ENCODE results near the gene BCLAF1.

The BCLAF1 gene

DNA sequence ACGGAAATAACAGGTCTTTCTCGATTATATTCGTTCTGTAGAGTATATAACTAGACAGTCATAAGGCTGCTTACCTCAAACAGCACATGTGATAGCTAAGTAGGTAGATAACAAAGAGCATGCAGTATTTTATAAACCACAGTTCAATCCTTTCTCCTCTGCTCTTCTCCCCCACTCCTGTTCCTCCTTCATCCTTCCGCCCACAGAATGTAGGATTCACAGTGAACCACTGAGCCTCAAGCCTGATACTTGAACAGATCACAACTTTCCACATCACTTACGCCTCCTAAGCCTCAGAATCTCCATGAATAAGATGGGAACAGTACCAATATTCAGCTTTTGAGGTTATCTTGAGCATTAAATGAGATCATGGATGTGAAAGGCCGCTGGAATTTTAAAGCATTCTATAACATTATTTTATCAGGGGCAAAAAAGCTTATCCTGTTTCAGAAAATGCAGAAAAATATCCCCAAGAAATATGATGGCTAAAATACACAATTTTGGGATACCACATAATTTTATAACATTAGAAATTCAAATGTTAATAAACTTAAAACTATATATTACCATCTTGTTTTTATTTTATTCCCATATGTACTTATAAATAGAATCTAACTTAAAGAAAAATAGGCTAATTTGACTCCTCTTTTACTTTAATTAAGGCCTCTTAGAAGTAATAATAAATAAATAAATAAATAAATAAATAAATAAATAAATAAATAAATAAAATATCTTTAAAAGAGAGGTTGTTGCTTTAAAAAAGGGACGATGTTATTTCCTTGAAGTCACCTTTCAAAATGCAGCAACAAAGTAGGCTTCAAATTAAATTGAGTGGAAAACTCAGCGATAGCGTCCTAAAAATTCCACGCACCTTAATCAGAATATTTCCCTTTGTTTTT lies 72.9 kb downstream of the BCLAF1 start:
- no peak overlapping the region for H4K8ac ChIP-seq (ENCODE audit: low read depth, low read length)
- H3K79me2 ChIP-seq (ENCODE audit: control insufficient read depth, insufficient read depth, low read length, poor library complexity), result no peaks in the 10 kb centered on the region
- DNase-seq, result no peak
- H3K9ac ChIP-seq (ENCODE audit: low read length), result no peak overlapping the region
- no peak overlapping the region for H3K4me3 ChIP-seq (ENCODE audit: low read depth, low read length)
- H3K4ac ChIP-seq (ENCODE audit: low read depth, low read length), result no peak overlapping the region
- H2BK5ac ChIP-seq (ENCODE audit: low read depth, low read length, poor library complexity), result no peak overlapping the region
- no peak overlapping the region for H3K18ac ChIP-seq (ENCODE audit: low read length)
- no peak overlapping the region for H4K12ac ChIP-seq (ENCODE audit: low read depth, low read length)
- no peak overlapping the region for H2AK5ac ChIP-seq (ENCODE audit: low read length)
- H3K14ac ChIP-seq (ENCODE audit: low read length), result no peak overlapping the region
- no peak overlapping the region for H3K4me2 ChIP-seq (ENCODE audit: low read length)
- H3K23ac ChIP-seq (ENCODE audit: low read length), result no peak overlapping the region
- no peaks in the 10 kb centered on the region for H3K4me1 ChIP-seq (ENCODE audit: control insufficient read depth in 1 of 2, insufficient read depth in 2 of 2, low read length in 2 of 2)
- H3K79me1 ChIP-seq (ENCODE audit: low read length), result no peaks in the 10 kb centered on the region
- no peak overlapping the region for H4K91ac ChIP-seq (ENCODE audit: low read depth, low read length)
- H3K27ac ChIP-seq (ENCODE audit: low read depth, low read length), result no peak overlapping the region
- WGBS (ENCODE audit: extremely low coverage, insufficient coverage, insufficient read length), result no CpG with 5 or more reads among the region's 10 CpGs
- H3K36me3 ChIP-seq (ENCODE audit: control insufficient read depth in 1 of 2, insufficient read depth in 2 of 2, low read length in 2 of 2), result no peaks in the 10 kb centered on the region
- H3K27me3 ChIP-seq (ENCODE audit: insufficient read depth, low read length), result no peaks in the 10 kb centered on the region
- no peak overlapping the region for H2BK120ac ChIP-seq (ENCODE audit: insufficient read depth, low read length, poor library complexity)
- no peaks in the 10 kb centered on the region for H3K9me3 ChIP-seq (ENCODE audit: insufficient read depth, low read depth, low read length)
- no peak overlapping the region for H2BK12ac ChIP-seq (ENCODE audit: low read length)
- H2AFZ ChIP-seq (ENCODE audit: insufficient read depth, low read length, poor library complexity), result no peak overlapping the region

DNA sequence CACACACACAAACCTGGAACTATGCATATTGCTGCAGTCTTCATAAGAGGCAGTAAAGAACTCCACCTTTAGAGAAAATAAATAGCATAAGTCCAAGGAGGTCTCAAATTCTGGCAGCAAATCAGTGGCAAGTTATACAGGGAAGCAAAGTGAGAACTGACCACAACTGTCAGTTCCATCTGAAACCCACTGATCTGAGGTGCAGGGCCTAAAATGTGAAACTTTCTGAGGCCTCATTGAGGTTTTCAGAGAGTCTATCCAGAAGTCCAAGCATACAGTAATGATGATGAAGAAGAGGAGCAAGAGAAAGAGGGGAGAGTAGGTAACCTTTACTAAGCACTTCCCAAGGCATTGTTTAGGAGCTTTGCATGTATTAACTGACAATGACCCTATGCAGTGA lies 75.8 kb downstream of the BCLAF1 start:
- Histone ChIP-seq H2AK5ac (ENCODE audit: low read length) (no peak overlapping the region), H4K8ac (ENCODE audit: low read depth, low read length) (no peak overlapping the region), H3K9me3 (ENCODE audit: insufficient read depth, low read depth, low read length) (no peaks in the 10 kb centered on the region), H2BK12ac (ENCODE audit: low read length) (no peak overlapping the region), H3K9ac (ENCODE audit: low read length) (no peak overlapping the region), H3K14ac (ENCODE audit: low read length) (no peak overlapping the region), H2BK5ac (ENCODE audit: low read depth, low read length, poor library complexity) (no peak overlapping the region), H3K27ac (ENCODE audit: low read depth, low read length) (no peak overlapping the region), H4K91ac (ENCODE audit: low read depth, low read length) (no peak overlapping the region), H3K79me1 (ENCODE audit: low read length) (no peaks in the 10 kb centered on the region), H2BK120ac (ENCODE audit: insufficient read depth, low read length, poor library complexity) (no peak overlapping the region), H3K23ac (ENCODE audit: low read length) (no peak overlapping the region), H2AFZ (ENCODE audit: insufficient read depth, low read length, poor library complexity) (no peak overlapping the region), H3K36me3 (ENCODE audit: control insufficient read depth in 1 of 2, insufficient read depth in 2 of 2, low read length in 2 of 2) (no peaks in the 10 kb centered on the region), H3K4me1 (ENCODE audit: control insufficient read depth in 1 of 2, insufficient read depth in 2 of 2, low read length in 2 of 2) (no peaks in the 10 kb centered on the region), H3K18ac (ENCODE audit: low read length) (no peak overlapping the region), H3K79me2 (ENCODE audit: control insufficient read depth, insufficient read depth, low read length, poor library complexity) (no peaks in the 10 kb centered on the region), H3K4me3 (ENCODE audit: low read depth, low read length) (no peak overlapping the region), H3K27me3 (ENCODE audit: insufficient read depth, low read length) (no peaks in the 10 kb centered on the region), H3K4ac (ENCODE audit: low read depth, low read length) (no peak overlapping the region), H3K4me2 (ENCODE audit: low read length) (no peak overlapping the region), H4K12ac (ENCODE audit: low read depth, low read length) (no peak overlapping the region)
- DNase-seq, result no peak

DNA sequence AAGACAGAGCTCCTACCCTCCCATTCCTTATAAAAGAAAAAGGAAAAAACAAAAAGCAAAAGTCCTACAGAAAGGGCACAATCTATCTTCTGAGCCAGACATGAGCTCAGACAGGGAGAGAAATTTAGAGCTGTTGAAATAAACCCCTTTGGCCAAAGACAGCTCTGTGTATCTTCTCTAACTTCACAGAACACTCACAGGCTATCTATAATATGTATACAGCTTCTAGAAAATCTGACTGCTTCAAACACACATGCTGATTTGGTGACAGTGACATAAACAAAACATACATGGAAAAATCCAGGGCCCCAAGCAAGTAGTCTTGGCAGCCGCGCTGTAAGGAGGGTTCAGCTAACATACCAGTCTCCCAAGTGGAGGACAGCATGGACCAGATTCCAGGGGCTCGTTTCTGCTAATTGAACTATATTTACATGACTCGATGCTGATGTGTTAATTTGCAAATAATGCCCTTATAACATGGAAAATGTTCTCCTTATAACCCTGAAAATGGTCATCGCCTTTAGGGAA lies 76.6 kb downstream of the BCLAF1 start:
- Histone ChIP-seq H2BK5ac (ENCODE audit: low read depth, low read length, poor library complexity) (no peak overlapping the region), H2BK120ac (ENCODE audit: insufficient read depth, low read length, poor library complexity) (no peak overlapping the region), H2AFZ (ENCODE audit: insufficient read depth, low read length, poor library complexity) (no peak overlapping the region), H3K4ac (ENCODE audit: low read depth, low read length) (no peak overlapping the region), H4K91ac (ENCODE audit: low read depth, low read length) (no peak overlapping the region), H3K18ac (ENCODE audit: low read length) (no peak overlapping the region), H2AK5ac (ENCODE audit: low read length) (no peak overlapping the region), H4K12ac (ENCODE audit: low read depth, low read length) (no peak overlapping the region), H4K8ac (ENCODE audit: low read depth, low read length) (no peak overlapping the region), H3K27ac (ENCODE audit: low read depth, low read length) (no peak overlapping the region), H3K79me2 (ENCODE audit: control insufficient read depth, insufficient read depth, low read length, poor library complexity) (no peaks in the 10 kb centered on the region), H3K14ac (ENCODE audit: low read length) (no peak overlapping the region), H3K9me3 (ENCODE audit: insufficient read depth, low read depth, low read length) (no peaks in the 10 kb centered on the region), H3K4me1 (ENCODE audit: control insufficient read depth in 1 of 2, insufficient read depth in 2 of 2, low read length in 2 of 2) (no peaks in the 10 kb centered on the region), H3K27me3 (ENCODE audit: insufficient read depth, low read length) (no peaks in the 10 kb centered on the region), H3K23ac (ENCODE audit: low read length) (no peak overlapping the region), H2BK12ac (ENCODE audit: low read length) (no peak overlapping the region), H3K4me2 (ENCODE audit: low read length) (no peak overlapping the region), H3K36me3 (ENCODE audit: control insufficient read depth in 1 of 2, insufficient read depth in 2 of 2, low read length in 2 of 2) (no peaks in the 10 kb centered on the region), H3K9ac (ENCODE audit: low read length) (no peak overlapping the region), H3K4me3 (ENCODE audit: low read depth, low read length) (no peak overlapping the region), H3K79me1 (ENCODE audit: low read length) (no peaks in the 10 kb centered on the region)
- no CpG with 5 or more reads among the region's 5 CpGs for WGBS (ENCODE audit: extremely low coverage, insufficient coverage, insufficient read length)
- DNase-seq, result no peak

- Histone ChIP-seq H3K4me2 (ENCODE audit: low read length) (no peak overlapping the region), H2AK5ac (ENCODE audit: low read length) (no peak overlapping the region), H3K4ac (ENCODE audit: low read depth, low read length) (no peak overlapping the region), H3K27me3 (ENCODE audit: insufficient read depth, low read length) (no peaks in the 10 kb centered on the region), H2BK5ac (ENCODE audit: low read depth, low read length, poor library complexity) (no peak overlapping the region), H2AFZ (ENCODE audit: insufficient read depth, low read length, poor library complexity) (no peak overlapping the region), H3K4me3 (ENCODE audit: low read depth, low read length) (no peak overlapping the region), H4K91ac (ENCODE audit: low read depth, low read length) (no peak overlapping the region), H3K18ac (ENCODE audit: low read length) (no peak overlapping the region), H3K4me1 (ENCODE audit: control insufficient read depth in 1 of 2, insufficient read depth in 2 of 2, low read length in 2 of 2) (no peaks in the 10 kb centered on the region), H3K14ac (ENCODE audit: low read length) (no peak overlapping the region), H3K27ac (ENCODE audit: low read depth, low read length) (no peak overlapping the region), H3K9me3 (ENCODE audit: insufficient read depth, low read depth, low read length) (no peaks in the 10 kb centered on the region), H3K9ac (ENCODE audit: low read length) (no peak overlapping the region), H4K12ac (ENCODE audit: low read depth, low read length) (no peak overlapping the region), H3K79me2 (ENCODE audit: control insufficient read depth, insufficient read depth, low read length, poor library complexity) (no peaks in the 10 kb centered on the region), H3K79me1 (ENCODE audit: low read length) (no peaks in the 10 kb centered on the region), H3K36me3 (ENCODE audit: control insufficient read depth in 1 of 2, insufficient read depth in 2 of 2, low read length in 2 of 2) (no peaks in the 10 kb centered on the region), H2BK12ac (ENCODE audit: low read length) (no peak overlapping the region), H4K8ac (ENCODE audit: low read depth, low read length) (no peak overlapping the region), H3K23ac (ENCODE audit: low read length) (no peak overlapping the region), H2BK120ac (ENCODE audit: insufficient read depth, low read length, poor library complexity) (no peak overlapping the region)
- no CpG with 5 or more reads among the region's 2 CpGs for WGBS (ENCODE audit: extremely low coverage, insufficient coverage, insufficient read length)
- no peak for DNase-seq
Observed at GRCh38 chr6:136212608-136213007, 77.0 kb downstream of the BCLAF1 start.
